OCI-LY1 (cell line): ENCODE measurements around the gene CD109.

Experiments used
- H2AFZ ChIP-seq: fragments of 200-600 bp; sonication (generic), shearing (Covaris generic); 2 replicates; pipeline ENCODE4 v1.6.0; 2014; ENCODE audit warnings: antibody characterized with exemption, mild to moderate bottlenecking, low read length
- H3F3A ChIP-seq: fragments of 200-600 bp; sonication (generic), shearing (Covaris generic); 2 replicates; pipeline ENCODE4 v1.6.0; 2014; ENCODE audit warnings: mild to moderate bottlenecking, antibody characterized with exemption, low read length, moderate library complexity; ENCODE audit not compliant: insufficient read depth
- H3K27ac ChIP-seq: fragments of 200-600 bp; sonication (generic); 2 replicates; pipeline ENCODE4 v1.5.1; 2014; ENCODE audit warnings: low read length, mixed run types, mild to moderate bottlenecking, low read depth; ENCODE audit not compliant: poor library complexity, severe bottlenecking
- H3K27me3 ChIP-seq: fragments of 200-600 bp; sonication (generic); 2 replicates; pipeline ENCODE4 v1.6.0; 2014; ENCODE audit warnings: antibody characterized with exemption, mild to moderate bottlenecking, low read length, moderate library complexity; ENCODE audit not compliant: insufficient read depth
- H3K36me3 ChIP-seq: fragments of 200-600 bp; sonication (generic); 2 replicates; pipeline ENCODE4 v1.6.1; 2014; ENCODE audit warnings: mild to moderate bottlenecking, antibody characterized with exemption, low read length, moderate library complexity, mixed read lengths; ENCODE audit not compliant: insufficient read depth
- H3K4me1 ChIP-seq: fragments of 200-600 bp; sonication (generic); 2 replicates; pipeline ENCODE4 v1.5.1; 2014; ENCODE audit warnings: mild to moderate bottlenecking, low read length, moderate library complexity; ENCODE audit not compliant: insufficient read depth, severe bottlenecking
- H3K4me2 ChIP-seq: fragments of 200-600 bp; sonication (generic), shearing (Covaris generic); 2 replicates; pipeline ENCODE4 v1.6.1; 2014; ENCODE audit warnings: low read length
- H3K4me3 ChIP-seq: fragments of 200-600 bp; sonication (generic); 2 replicates; pipeline ENCODE4 v1.5.1; 2014; ENCODE audit warnings: low read length, low read depth, mild to moderate bottlenecking, mixed read lengths; ENCODE audit not compliant: poor library complexity, severe bottlenecking
- H3K79me2 ChIP-seq: fragments of 200-600 bp; shearing (Covaris generic); 2 replicates; pipeline ENCODE4 v1.6.1; 2016; ENCODE audit warnings: mixed run types, low read length, mixed read lengths; ENCODE audit not compliant: insufficient read depth
- H3K9ac ChIP-seq: fragments of 200-600 bp; sonication (generic), shearing (Covaris generic); 2 replicates; pipeline ENCODE4 v1.6.1; 2014; ENCODE audit warnings: mild to moderate bottlenecking, low read length, mixed read lengths
- H3K9me2 ChIP-seq: fragments of 200-600 bp; sonication (generic), shearing (Covaris generic); 2 replicates; pipeline ENCODE4 v1.6.1; 2014; ENCODE audit warnings: low read depth, mild to moderate bottlenecking, low read length, mixed read lengths
- H3K9me3 ChIP-seq: fragments of 200-600 bp; shearing (Covaris generic); 2 replicates; pipeline ENCODE4 v1.6.1; 2014; ENCODE audit warnings: low read length, mixed read lengths
- H4K20me1 ChIP-seq: fragments of 200-600 bp; sonication (generic), shearing (Covaris generic); 2 replicates; pipeline ENCODE4 v1.6.0; 2016; ENCODE audit warnings: mild to moderate bottlenecking, low read length; ENCODE audit not compliant: insufficient read depth
- EZH2 ChIP-seq: fragments of 200-600 bp; sonication (generic), shearing (Covaris generic); IDR thresholded peaks from 2 replicates; pipeline ENCODE4 v1.8.0; 2017; ENCODE audit warnings: borderline replicate concordance, mixed run types, mild to moderate bottlenecking, antibody characterized with exemption, low read length, moderate library complexity, mixed read lengths
- TF ChIP-seq, protein P1 (sequence below): fragments of 200-600 bp; sonication (generic), shearing (Covaris generic); IDR thresholded peaks from 2 replicates; pipeline ENCODE4 v1.5.1; 2017; ENCODE audit warnings: mild to moderate bottlenecking, antibody characterized with exemption, low read length, moderate library complexity, mixed read lengths

CD109 gene

DNA sequence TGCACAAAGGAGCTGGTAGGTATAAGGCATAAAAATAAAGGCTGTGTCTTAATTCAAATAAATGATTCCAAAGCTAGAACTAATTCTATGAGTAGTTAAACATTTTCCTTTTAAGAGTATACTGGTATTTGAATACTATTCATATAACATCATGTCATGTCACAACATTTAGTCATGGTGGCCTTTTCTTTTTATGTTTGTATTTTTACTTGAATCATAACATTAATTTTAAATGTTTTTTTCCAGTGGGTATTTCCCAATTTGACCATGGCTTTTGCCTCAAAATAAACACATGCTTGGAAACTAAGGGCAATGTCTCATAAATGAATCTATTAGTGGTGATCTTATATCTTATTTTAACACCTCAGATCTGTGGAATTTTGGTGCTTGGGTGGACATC, 177.1 kb downstream of the CD109 start:
- H3K9me2 ChIP-seq, result no peaks in the 10 kb centered on the region
- H3K9me3 ChIP-seq, result no peaks in the 10 kb centered on the region
- H3K27ac ChIP-seq, result no peak overlapping the region
- no peaks in the 10 kb centered on the region for H3K27me3 ChIP-seq
- no peaks in the 10 kb centered on the region for H3F3A ChIP-seq
- H3K4me2 ChIP-seq, result no peak overlapping the region
- no peak overlapping the region for H3K4me3 ChIP-seq
- no peaks in the 10 kb centered on the region for H4K20me1 ChIP-seq
- H3K9ac ChIP-seq, result no peak overlapping the region
- no peaks in the 10 kb centered on the region for H3K36me3 ChIP-seq
- no peaks in the 10 kb centered on the region for H3K79me2 ChIP-seq
- no peak overlapping the region for H2AFZ ChIP-seq
- no peak for TF ChIP-seq EZH2
- TF ChIP-seq, protein P1, sequence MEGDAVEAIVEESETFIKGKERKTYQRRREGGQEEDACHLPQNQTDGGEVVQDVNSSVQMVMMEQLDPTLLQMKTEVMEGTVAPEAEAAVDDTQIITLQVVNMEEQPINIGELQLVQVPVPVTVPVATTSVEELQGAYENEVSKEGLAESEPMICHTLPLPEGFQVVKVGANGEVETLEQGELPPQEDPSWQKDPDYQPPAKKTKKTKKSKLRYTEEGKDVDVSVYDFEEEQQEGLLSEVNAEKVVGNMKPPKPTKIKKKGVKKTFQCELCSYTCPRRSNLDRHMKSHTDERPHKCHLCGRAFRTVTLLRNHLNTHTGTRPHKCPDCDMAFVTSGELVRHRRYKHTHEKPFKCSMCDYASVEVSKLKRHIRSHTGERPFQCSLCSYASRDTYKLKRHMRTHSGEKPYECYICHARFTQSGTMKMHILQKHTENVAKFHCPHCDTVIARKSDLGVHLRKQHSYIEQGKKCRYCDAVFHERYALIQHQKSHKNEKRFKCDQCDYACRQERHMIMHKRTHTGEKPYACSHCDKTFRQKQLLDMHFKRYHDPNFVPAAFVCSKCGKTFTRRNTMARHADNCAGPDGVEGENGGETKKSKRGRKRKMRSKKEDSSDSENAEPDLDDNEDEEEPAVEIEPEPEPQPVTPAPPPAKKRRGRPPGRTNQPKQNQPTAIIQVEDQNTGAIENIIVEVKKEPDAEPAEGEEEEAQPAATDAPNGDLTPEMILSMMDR, result no peak
- no peaks in the 10 kb centered on the region for H3K4me1 ChIP-seq
